SU-DHL-6 (cell line): ENCODE measurements around the gene CNR2.
"Not testable (repeated sequence)": the region's sequence is repeated elsewhere in the genome, so short reads cannot be mapped to it uniquely, and the experiment has no call there.

Source experiments
- H2AFZ ChIP-seq: fragments of 200-600 bp; sonication (generic); 2 replicates; pipeline ENCODE4 v1.6.1; 2014; ENCODE audit warnings: low read depth, mild to moderate bottlenecking, moderate library complexity, mixed read lengths, antibody characterized with exemption, low read length; ENCODE audit not compliant: severe bottlenecking
- H3F3A ChIP-seq: fragments of 200-600 bp; shearing (Covaris generic); 2 replicates; pipeline ENCODE4 v1.6.0; 2016; ENCODE audit warnings: antibody characterized with exemption, mild to moderate bottlenecking; ENCODE audit not compliant: insufficient read depth
- H3K27ac ChIP-seq: fragments of 200-600 bp; sonication (generic); 2 replicates; pipeline ENCODE4 v1.5.1; 2016; ENCODE audit warnings: low read depth, mild to moderate bottlenecking, low read length, moderate library complexity, mixed read lengths
- H3K27me3 ChIP-seq: fragments of 200-600 bp; sonication (generic), shearing (Covaris generic); 2 replicates; pipeline ENCODE4 v1.6.0; 2014; ENCODE audit warnings: mild to moderate bottlenecking, low read length
- H3K36me3 ChIP-seq: fragments of 200-600 bp; sonication (generic); 2 replicates; pipeline ENCODE4 v1.6.1; 2014; ENCODE audit warnings: mild to moderate bottlenecking, low read length, mixed read lengths
- H3K4me2 ChIP-seq: fragments of 300-600, 200-600 bp; shearing (Covaris generic), sonication (generic); 2 replicates; pipeline ENCODE4 v1.6.0; 2014; ENCODE audit warnings: low read length, low read depth, mild to moderate bottlenecking; ENCODE audit not compliant: poor library complexity, severe bottlenecking
- H3K4me3 ChIP-seq: fragments of 200-600 bp; sonication (generic); 2 replicates; pipeline ENCODE4 v1.5.1; 2014; ENCODE audit warnings: antibody characterized with exemption, low read length, mild to moderate bottlenecking, mixed read lengths; ENCODE audit not compliant: insufficient read depth, poor library complexity, severe bottlenecking
- H3K79me2 ChIP-seq: fragments of 200-600 bp; sonication (generic); 2 replicates; pipeline ENCODE4 v1.6.1; 2014; ENCODE audit warnings: mild to moderate bottlenecking, low read length, moderate library complexity; ENCODE audit not compliant: insufficient read depth
- H3K9ac ChIP-seq: fragments of 200-600 bp; sonication (generic); 2 replicates; pipeline ENCODE4 v1.7.0; 2014; ENCODE audit warnings: mild to moderate bottlenecking, low read length
- H3K9me2 ChIP-seq: fragments of 200-600 bp; sonication (generic); replicated peaks from 2 replicates; pipeline ENCODE4 v1.6.1; 2014; ENCODE audit warnings: low read length; ENCODE audit not compliant: insufficient read depth
- H3K9me3 ChIP-seq: fragments of 200-600 bp; sonication (generic); 2 replicates; pipeline ENCODE4 v1.6.1; 2014; ENCODE audit warnings: low read length, mixed read lengths; ENCODE audit not compliant: insufficient read depth
- H4K20me1 ChIP-seq: fragments of 200-600 bp; sonication (generic); 2 replicates; pipeline ENCODE4 v1.6.1; 2014; ENCODE audit warnings: low read depth, mild to moderate bottlenecking, antibody characterized with exemption, low read length, moderate library complexity, mixed read lengths
- CTCF ChIP-seq: fragments of 200-600 bp; sonication (generic); IDR thresholded peaks from one replicate; pipeline ENCODE4 v1.5.1; 2017; ENCODE audit warnings: antibody characterized with exemption, mild to moderate bottlenecking, low read length, moderate library complexity; ENCODE audit not compliant: insufficient read depth, poor library complexity, severe bottlenecking
- EZH2phosphoT487 ChIP-seq: fragments of 200-600 bp; sonication (generic), shearing (Covaris generic); conservative IDR thresholded peaks from 2 replicates; pipeline ENCODE4 v1.6.1; 2018; ENCODE audit warnings: mild to moderate bottlenecking, antibody characterized with exemption, low read length, moderate library complexity, mixed read lengths

Gene CNR2

DNA sequence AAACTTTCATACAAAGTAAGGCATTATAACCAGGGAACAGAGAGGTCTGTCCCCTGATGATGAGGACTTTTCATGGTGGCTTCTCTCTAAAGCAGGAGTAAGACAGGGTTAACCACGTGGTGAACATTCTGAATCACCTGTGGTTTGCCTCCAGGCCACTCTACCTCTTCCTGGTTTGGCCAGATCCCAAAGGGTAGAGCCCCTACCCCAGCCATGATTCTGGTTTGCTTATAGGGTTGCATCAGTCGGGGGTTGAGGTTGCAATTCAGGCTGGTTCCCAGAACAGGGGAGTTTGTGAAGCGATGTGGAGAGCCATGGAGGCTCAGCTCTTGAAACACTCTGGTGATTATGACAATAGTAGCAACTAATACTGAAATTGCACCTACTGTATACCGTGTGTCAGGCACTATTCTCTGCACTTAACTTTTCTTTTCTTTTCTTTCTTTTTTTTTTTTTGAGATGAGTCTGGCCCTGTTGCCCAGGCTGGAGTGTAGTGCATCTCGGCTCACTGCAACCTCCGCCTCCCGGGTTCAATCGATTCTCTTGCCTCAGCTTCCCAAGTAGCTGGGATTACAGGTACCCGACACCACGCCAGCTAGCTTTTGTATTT, 8.3 kb downstream of the CNR2 start:
- Histone ChIP-seq H3K27ac (peak overlapping the region; percentile 45), H3K9me2 (no peaks in the 10 kb centered on the region), H3K27me3 (no peaks in the 10 kb centered on the region), H4K20me1 (no peaks in the 10 kb centered on the region), H3K9me3 (no peaks in the 10 kb centered on the region), H3F3A (peaks cover 48% of the 10 kb centered on the region), H3K79me2 (peaks cover 42% of the 10 kb centered on the region), H3K4me2 (peak overlapping the region; percentile 19), H3K9ac (peak overlapping the region; percentile 16; the same call in 1 of the 2 replicates), H3K36me3 (no peaks in the 10 kb centered on the region), H2AFZ (no peak overlapping the region), H3K4me3 (no peak overlapping the region)
- TF ChIP-seq EZH2phosphoT487 (no peak), CTCF (no peak)

GRCh38 chr1:23903754-23904153, 9.4 kb downstream of the CNR2 start:
- H3K27me3 ChIP-seq: no peaks in the 10 kb centered on the region
- H3K9me2 ChIP-seq: no peaks in the 10 kb centered on the region
- no peak overlapping the region for H2AFZ ChIP-seq
- peak overlapping the region; percentile 42; the same call in 1 of the 2 replicates for H3K27ac ChIP-seq
- peaks cover 46% of the 10 kb centered on the region for H3K79me2 ChIP-seq
- no peak overlapping the region for H3K9ac ChIP-seq
- peaks cover 38% of the 10 kb centered on the region; the same call in 1 of the 2 replicates for H3F3A ChIP-seq
- TF ChIP-seq EZH2phosphoT487: no peak
- no peak for TF ChIP-seq CTCF
- H3K36me3 ChIP-seq: no peaks in the 10 kb centered on the region
- H4K20me1 ChIP-seq: no peaks in the 10 kb centered on the region
- H3K4me2 ChIP-seq: no peak overlapping the region
- H3K9me3 ChIP-seq: no peaks in the 10 kb centered on the region
- H3K4me3 ChIP-seq: no peak overlapping the region

DNA sequence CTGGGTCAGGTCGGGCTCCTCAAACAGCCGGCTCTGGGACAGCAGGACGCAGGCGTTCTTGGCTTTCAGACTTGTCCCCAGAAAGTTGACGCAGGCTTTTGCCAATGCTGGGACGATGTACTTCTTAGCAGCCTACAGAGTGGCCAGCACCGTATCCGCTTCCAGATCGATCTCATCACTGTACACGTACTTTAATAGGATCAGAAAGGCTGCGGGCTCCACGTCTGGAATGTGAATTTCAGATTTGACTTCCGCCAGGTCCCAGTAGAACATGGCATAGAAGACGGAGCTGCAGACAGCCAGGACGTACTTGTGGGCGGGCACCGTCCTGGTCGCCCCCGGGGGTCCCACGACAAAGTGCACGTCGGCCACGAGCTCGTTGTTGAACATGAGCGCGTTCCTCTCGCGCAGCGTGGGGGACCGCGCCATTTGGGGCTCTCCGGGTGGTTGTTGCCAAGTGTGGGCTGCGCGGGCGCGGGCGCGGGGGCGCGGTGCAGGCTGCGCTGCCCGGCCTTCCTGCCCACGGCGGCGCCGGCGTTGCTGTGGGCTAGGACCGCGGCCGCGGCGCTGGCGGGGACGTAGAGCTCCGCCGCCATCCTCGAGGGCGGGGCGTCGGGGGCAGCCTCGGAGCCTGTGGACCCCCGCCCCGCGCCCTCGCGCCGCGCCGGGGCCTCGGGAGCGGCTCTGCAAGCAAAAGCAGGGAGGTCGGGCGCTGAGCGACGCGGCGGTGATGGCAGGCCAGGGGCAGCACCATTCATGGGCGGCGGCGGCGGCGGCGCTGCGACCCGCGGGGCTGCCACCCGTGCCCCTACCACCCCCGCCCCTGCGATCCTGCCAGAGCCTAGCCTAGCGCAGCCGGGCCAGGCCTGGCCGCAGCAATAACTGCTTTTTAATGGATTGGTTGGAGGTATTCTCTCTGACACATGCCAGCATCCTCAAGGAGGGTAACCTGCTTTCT, 10.6 kb downstream of the CNR2 start:
- Histone ChIP-seq H3F3A (peaks cover 28% of the 10 kb centered on the region; the same call in 1 of the 2 replicates), H3K27me3 (no peaks in the 10 kb centered on the region), H4K20me1 (no peaks in the 10 kb centered on the region), H2AFZ (no peak overlapping the region), H3K9me3 (no peaks in the 10 kb centered on the region), H3K27ac (no peak overlapping the region), H3K79me2 (peaks cover 43% of the 10 kb centered on the region), H3K4me3 (no peak overlapping the region), H3K9me2 (no peaks in the 10 kb centered on the region), H3K36me3 (no peaks in the 10 kb centered on the region), H3K4me2 (no peak overlapping the region), H3K9ac (no peak overlapping the region)
- TF ChIP-seq CTCF: no peak
- no peak for TF ChIP-seq EZH2phosphoT487

- Histone ChIP-seq H3F3A (peaks cover 11% of the 10 kb centered on the region; the same call in 1 of the 2 replicates), H3K79me2 (peaks cover 37% of the 10 kb centered on the region)
- not testable (repeated sequence) for H3K9me2 ChIP-seq, H3K27me3 ChIP-seq, H3K9ac ChIP-seq, H4K20me1 ChIP-seq, H3K4me2 ChIP-seq, H3K27ac ChIP-seq, H3K36me3 ChIP-seq, H3K4me3 ChIP-seq, H3K9me3 ChIP-seq, H2AFZ ChIP-seq
These were observed 13.1 kb downstream of the CNR2 start for GRCh38 chr1:23900017-23900416.
